SK-N-SH (cell line): ENCODE measurements around the gene KRTAP3-3. TPM values are rescaled to one million over a fixed set of nuclear protein-coding genes. Genes with fewer than 3 reads are reported as not detected.

ENCODE experiments used
- CTCF ChIA-PET: fragments of 300-600, 350-600 bp; formaldehyde crosslinking; extraction: SDS; loops from one replicate; lab custom pipeline; 2021; lab: Yijun Ruan, JAX
- POLR2A ChIA-PET: fragments of 350-600 bp; sonication (Branson Sonifier 250); formaldehyde crosslinking; extraction: SDS; loops from one replicate; lab custom pipeline; 2020; ENCODE audit warnings: antibody characterized with exemption, inconsistent platforms; lab: Yijun Ruan, JAX
- DNase-seq: peaks from one replicate; pipeline ENCODE4 v3.0.0; 2012
- H2AFZ ChIP-seq: fragments of 200-600 bp; sonication (generic); 2 replicates; pipeline ENCODE4 v1.8.1; 2016; ENCODE audit warnings: antibody characterized with exemption, mild to moderate bottlenecking, low read depth
- H3F3A ChIP-seq: fragments of 200-600 bp; sonication (generic); replicated peaks from 2 replicates; pipeline ENCODE3; 2016; ENCODE audit warnings: antibody characterized with exemption, mild to moderate bottlenecking; ENCODE audit not compliant: insufficient read depth
- H3K27ac ChIP-seq, 2 experiments: fragments of 200-500 bp in 1 of 2; fragments of 200-600 bp in 1 of 2; sonication (Bioruptor generic) in 1 of 2; sonication (generic), shearing (Covaris generic) in 1 of 2; 2 replicates each; pipeline versions ENCODE4 v1.5.1 to v1.6.1; 2014 to 2016; ENCODE audit warnings: low read depth in 2 of 2, inconsistent platforms in 1 of 2, low read length in 1 of 2, mild to moderate bottlenecking in 1 of 2, mixed read lengths in 1 of 2
- H3K27me3 ChIP-seq: fragments of 200-600 bp; sonication (generic), shearing (Covaris generic); 2 replicates; pipeline ENCODE4 v1.6.1; 2016; ENCODE audit warnings: mixed run types; ENCODE audit not compliant: insufficient read depth
- H3K36me3 ChIP-seq, 2 experiments: fragments of 200-500 bp in 1 of 2; fragments of 200-600 bp in 1 of 2; sonication (Bioruptor generic) in 1 of 2; sonication (generic) in 1 of 2; replicated peaks in 1 of 2; 2 replicates each; pipeline versions ENCODE3 to v1.5.1; 2014 to 2016; ENCODE audit warnings: low read length in 1 of 2, mild to moderate bottlenecking in 1 of 2; ENCODE audit not compliant: insufficient read depth in 2 of 2, control insufficient read depth in 1 of 2
- H3K4me1 ChIP-seq, 2 experiments: fragments of 200-500 bp in 1 of 2; fragments of 200-600 bp in 1 of 2; sonication (Bioruptor generic) in 1 of 2; sonication (generic), shearing (Covaris generic) in 1 of 2; 2 replicates each; pipeline versions ENCODE4 v1.5.1 to v1.6.1; 2014 to 2016; ENCODE audit warnings: low read depth in 1 of 2, low read length in 1 of 2, mixed run types in 1 of 2; ENCODE audit not compliant: insufficient read depth in 2 of 2, control insufficient read depth in 1 of 2
- H3K4me2 ChIP-seq: fragments of 200-600 bp; sonication (generic), shearing (Covaris generic); 2 replicates; pipeline ENCODE4 v1.6.1; 2017; ENCODE audit warnings: mixed run types
- H3K4me3 ChIP-seq, 2 experiments: fragments of 200-500 bp in 1 of 2; fragments of 200-600 bp in 1 of 2; sonication (Bioruptor generic) in 1 of 2; sonication (generic), shearing (Covaris generic) in 1 of 2; 2 replicates each; pipeline versions ENCODE4 v1.5.1 to v1.8.1; 2014 to 2016; ENCODE audit warnings: low read depth in 2 of 2, inconsistent platforms in 1 of 2, low read length in 1 of 2, mild to moderate bottlenecking in 1 of 2, mixed read lengths in 1 of 2, moderate library complexity in 1 of 2
- H3K79me2 ChIP-seq: fragments of 200-600 bp; sonication (generic); 2 replicates; pipeline ENCODE4 v1.8.1; 2017; ENCODE audit warnings: mild to moderate bottlenecking; ENCODE audit not compliant: insufficient read depth
- H3K9ac ChIP-seq: fragments of 200-600 bp; sonication (generic); 2 replicates; pipeline ENCODE4 v1.6.1; 2017; ENCODE audit warnings: mixed run types
- H3K9me2 ChIP-seq: fragments of 200-600 bp; sonication (generic); 2 replicates; pipeline ENCODE4 v1.6.1; 2017; ENCODE audit warnings: mixed run types
- H3K9me3 ChIP-seq: fragments of 200-600 bp; sonication (generic); 2 replicates; pipeline ENCODE4 v1.6.1; 2017; ENCODE audit warnings: mixed run types, mild to moderate bottlenecking, moderate library complexity
- H4K20me1 ChIP-seq: fragments of 200-600 bp; sonication (generic); 2 replicates; pipeline ENCODE4 v1.6.1; 2017; ENCODE audit warnings: mild to moderate bottlenecking, mixed run types; ENCODE audit not compliant: insufficient read depth
- CHD2 ChIP-seq: fragments of 150-350 bp; IDR thresholded peaks from 2 replicates; pipeline ENCODE4 v1.6.1; 2018; ENCODE audit warnings: low read length; ENCODE audit not compliant: partially characterized antibody
- EP300 ChIP-seq, 2 experiments: IDR thresholded peaks; 2 replicates each; pipeline versions ENCODE4 v1.4.0 to v1.6.1; 2012; ENCODE audit warnings: borderline replicate concordance in 1 of 2, low read depth in 1 of 2, low read length in 1 of 2
- GABPA ChIP-seq: IDR thresholded peaks from 2 replicates; pipeline ENCODE4 v1.4.0; 2012; ENCODE audit warnings: low read depth, mild to moderate bottlenecking
- JUND ChIP-seq: IDR thresholded peaks from 2 replicates; pipeline ENCODE4 v1.4.0; 2012
- MEF2A ChIP-seq: IDR thresholded peaks from 2 replicates; pipeline ENCODE4 v1.4.0; 2012; ENCODE audit warnings: low read depth, borderline replicate concordance
- MXI1 ChIP-seq: IDR thresholded peaks from 2 replicates; pipeline ENCODE4 v1.6.1; 2012; ENCODE audit warnings: mild to moderate bottlenecking, low read depth, low read length, improper control_type of control experiment
- RAD21 ChIP-seq: IDR thresholded peaks from 2 replicates; pipeline ENCODE4 v1.6.1; 2012; ENCODE audit warnings: mild to moderate bottlenecking, low read length
- RCOR1 ChIP-seq: fragments of 150-350 bp; IDR thresholded peaks from 2 replicates; pipeline ENCODE4 v1.6.1; 2017; ENCODE audit warnings: antibody characterized with exemption, low read length
- REST ChIP-seq: IDR thresholded peaks from 2 replicates; pipeline ENCODE4 v1.6.1; 2012; ENCODE audit warnings: mild to moderate bottlenecking, low read depth, low read length, moderate library complexity
- TEAD4 ChIP-seq: IDR thresholded peaks from 2 replicates; pipeline ENCODE4 v1.4.0; 2012; ENCODE audit warnings: mild to moderate bottlenecking, borderline replicate concordance; ENCODE audit not compliant: insufficient read depth
- USF1 ChIP-seq: IDR thresholded peaks from 2 replicates; pipeline ENCODE4 v1.4.0; 2012; ENCODE audit warnings: low read depth, borderline replicate concordance
- USF2 ChIP-seq: fragments of 150-350 bp; IDR thresholded peaks from 2 replicates; pipeline ENCODE4 v1.6.1; 2017; ENCODE audit warnings: antibody characterized with exemption, low read length, low read depth, borderline replicate concordance
- ZBTB33 ChIP-seq: IDR thresholded peaks from 2 replicates; pipeline ENCODE4 v1.4.0; 2012; ENCODE audit warnings: low read depth, borderline replicate concordance
- WGBS: methylation state at CpG from one replicate; pipeline ENCODE4 v1.1.6; 2017; ENCODE audit warnings: low lambda C conversion rate; 5-methylcytosine and 5-hydroxymethylcytosine counted together
- polyA plus RNA-seq, 3 experiments: library from polyadenylated mRNA; depleted of rRNA; stranded (reverse); fragments of >200 nt; gene quantifications; 2 replicates each; pipeline ENCODE4 v1.2.3, GENCODE V29; 2012

Gene KRTAP3-3
- polyA plus RNA-seq, 1 of the 3 experiments (the other 2 are of a cell fraction): not detected

GRCh38 chr17:40952661-40953060 lies 41.3 kb downstream of the KRTAP3-3 start (continued):
- TF ChIP-seq USF1 (no peak), RAD21 (no peak), EP300 (IDR thresholded peaks at IDR 0.05; ENCODE audit: borderline replicate concordance in 1 of 2, low read depth in 1 of 2, low read length in 1 of 2) (no peak), USF2 (no peak)

- Histone ChIP-seq H3K27me3 (peaks cover 30% of the 10 kb centered on the region; the same call in 1 of the 2 replicates), H3F3A (no peaks in the 10 kb centered on the region), H3K9me2 (no peaks in the 10 kb centered on the region), H3K36me3 (no peaks in the 10 kb centered on the region), H3K4me2 (no peak overlapping the region), H3K4me3 (no peak overlapping the region), H4K20me1 (no peaks in the 10 kb centered on the region), H3K4me1 (0 out of 4 replicates have a peak, but pooled peaks cover 0 to under 1% of the 10 kb centered on the region in 2 experiments), H3K27ac (no peak overlapping the region), H3K9me3 (no peaks in the 10 kb centered on the region), H2AFZ (no peak overlapping the region), H3K79me2 (no peaks in the 10 kb centered on the region), H3K9ac (no peak overlapping the region)
- WGBS: 30% methylated on average over 2 of the region's 2 CpGs
- TF ChIP-seq USF1: no peak
- DNase-seq: no peak
- CTCF ChIA-PET: interaction anchor here (1.1 kb wide), 1 partner anchor 148 kb away, joined by 3 read pairs; no protein-coding TSS in a partner anchor
- POLR2A ChIA-PET: no interaction called here
These were observed 41.8 kb downstream of the KRTAP3-3 start for GRCh38 chr17:40952154-40952553.

GRCh38 chr17:40951011-40951622 lies 42.8 kb downstream of the KRTAP3-3 start:
- 61% methylated on average over 2 of the region's 2 CpGs for WGBS
- no peaks in the 10 kb centered on the region for H3F3A ChIP-seq
- CTCF ChIA-PET: no interaction called here
- TF ChIP-seq TEAD4: no peak
- TF ChIP-seq ZBTB33: no peak
- no peak for TF ChIP-seq USF1
- no peak for TF ChIP-seq JUND
- TF ChIP-seq REST: no peak
- no peak for TF ChIP-seq MXI1
- TF ChIP-seq RCOR1: no peak
- TF ChIP-seq CHD2: no peak
- TF ChIP-seq MEF2A: no peak
- no peak for TF ChIP-seq GABPA

More at GRCh38 chr17:40951011-40951622, 42.8 kb downstream of the KRTAP3-3 start:
- Histone ChIP-seq H3K4me3 (no peak overlapping the region), H3K79me2 (no peaks in the 10 kb centered on the region), H3K4me1 (no peaks in the 10 kb centered on the region), H3K27ac (no peak overlapping the region), H3K9ac (no peak overlapping the region), H3K4me2 (no peak overlapping the region), H2AFZ (no peak overlapping the region), H4K20me1 (no peaks in the 10 kb centered on the region), H3K36me3 (no peaks in the 10 kb centered on the region), H3K9me2 (no peaks in the 10 kb centered on the region), H3K9me3 (no peaks in the 10 kb centered on the region), H3K27me3 (peaks cover 40% of the 10 kb centered on the region; the same call in 1 of the 2 replicates)
- POLR2A ChIA-PET: no interaction called here
- DNase-seq: no peak
